Stimulated activated CD8-positive, alpha-beta memory T cell treated with anti-CD3 and anti-CD28 coated beads, Interleukin-7, amount 100 ng/mL, for 4 hours (primary cell): ENCODE data around the gene LAMTOR4.
A peak's percentile ranks its signal among the peaks of the same experiment; 100 is the strongest.

Source experiments
- DNase-seq, 2 donors: peaks; one replicate each; pipeline ENCODE4 v3.0.0-alpha.2; 2020; ENCODE audit warnings: low read depth in 2 of 2

The LAMTOR4 gene

GRCh38 chr7:100153708-100154535, 5.2 kb downstream of the LAMTOR4 start:
- DNase-seq = no peak

- DNase-seq = no peak
Measured at GRCh38 chr7:100154651-100155491, 6.2 kb downstream of the LAMTOR4 start.

GRCh38 chr7:100155553-100156317, 7.0 kb downstream of the LAMTOR4 start:
- no peak for DNase-seq

GRCh38 chr7:100156331-100157068, 7.8 kb downstream of the LAMTOR4 start:
- DNase-seq = no peak

GRCh38 chr7:100157069-100157333, 8.3 kb downstream of the LAMTOR4 start:
- DNase-seq = no peak

- no peak for DNase-seq
Measured at GRCh38 chr7:100157334-100158228, 8.9 kb downstream of the LAMTOR4 start.

- DNase-seq = peak; percentile 84 to 91
Measured at GRCh38 chr7:100158229-100159098, 9.7 kb downstream of the LAMTOR4 start, which contains the start of gene TRAPPC14. Gene TRAPPC14 (minus strand): TSS chr7:100158723. CDS start chr7:100158499, 224 bp downstream.

GRCh38 chr7:100159099-100159623, 10.4 kb downstream of the LAMTOR4 start:
- DNase-seq = no peak

- no peak for DNase-seq
Measured at GRCh38 chr7:100160067-100160466, 11.3 kb downstream of the LAMTOR4 start.

GRCh38 chr7:100163006-100163531, 14.4 kb downstream of the LAMTOR4 start:
- DNase-seq = no peak

- DNase-seq = no peak
Measured at GRCh38 chr7:100163871-100164270, 15.2 kb downstream of the LAMTOR4 start.

GRCh38 chr7:100166317-100166940, 17.7 kb downstream of the LAMTOR4 start:
- DNase-seq = no peak

- no peak for DNase-seq
Measured at GRCh38 chr7:100166970-100167911, 18.5 kb downstream of the LAMTOR4 start.

- DNase-seq = no peak
Measured at GRCh38 chr7:100167912-100168323, 19.2 kb downstream of the LAMTOR4 start.

GRCh38 chr7:100169147-100169850, 20.6 kb downstream of the LAMTOR4 start:
- no peak for DNase-seq

- no peak for DNase-seq
Measured at GRCh38 chr7:100170101-100170897, 21.6 kb downstream of the LAMTOR4 start.
